C4-2B (cell line): ENCODE data around the gene ATRAID.

ENCODE experiments used
- H3K27ac ChIP-seq: fragments of 450-650 bp; 2 replicates; pipeline ENCODE4 v1.5.1; 2017
- CTCF ChIP-seq: fragments of 450-650 bp; conservative IDR thresholded peaks from 2 replicates; pipeline ENCODE4 v1.5.1; 2017; ENCODE audit warnings: mild to moderate bottlenecking
- ZFX ChIP-seq: fragments of 450-650 bp; IDR thresholded peaks from 2 replicates; pipeline ENCODE4 v1.6.1; 2017

Gene ATRAID

GRCh38 chr2:27256855-27257454 is 45.1 kb downstream of the ATRAID start:
- H3K27ac ChIP-seq, result no peak overlapping the region
- no peak for TF ChIP-seq CTCF
- TF ChIP-seq ZFX, result no peak

- TF ChIP-seq ZFX (no peak), CTCF (no peak)
- H3K27ac ChIP-seq, result no peak overlapping the region
Observed at GRCh38 chr2:27258051-27258450, 46.2 kb downstream of the ATRAID start.

- no peak overlapping the region for H3K27ac ChIP-seq
- TF ChIP-seq ZFX, result no peak
Observed at GRCh38 chr2:27261241-27261925, 49.5 kb downstream of the ATRAID start.

- no peak overlapping the region for H3K27ac ChIP-seq
- TF ChIP-seq ZFX (no peak), CTCF (no peak)
Observed at GRCh38 chr2:27261926-27262298, 50.1 kb downstream of the ATRAID start.

- TF ChIP-seq ZFX, result no peak
- no peak for TF ChIP-seq CTCF
- H3K27ac ChIP-seq, result no peak within 1 kb of the TSS; the same call in 1 of the 2 replicates
Observed at GRCh38 chr2:27262379-27263286, 50.8 kb downstream of the ATRAID start, which contains the start of gene SLC30A3. SLC30A3 (minus strand) TSS chr2:27263047; CDS start chr2:27262906, 141 bp downstream.

GRCh38 chr2:27263287-27264252 is 51.7 kb downstream of the ATRAID start:
- TF ChIP-seq CTCF (no peak), ZFX (no peak)
- H3K27ac ChIP-seq, result no peak overlapping the region

GRCh38 chr2:27264253-27264752 is 52.5 kb downstream of the ATRAID start:
- no peak overlapping the region for H3K27ac ChIP-seq
- TF ChIP-seq ZFX (no peak), CTCF (no peak)
